ENCODE measurements around the gene MFN2. TPM values are rescaled to one million over a fixed set of nuclear protein-coding genes. Genes with fewer than 3 reads are reported as not detected.
A peak's percentile ranks its signal among the peaks of the same experiment; 100 is the strongest.
"Not testable (repeated sequence)": the region's sequence is repeated elsewhere in the genome, so short reads cannot be mapped to it uniquely, and the experiment has no call there.

Gene MFN2
- 65.3 TPM for polyA plus RNA-seq (2013, experiment 1 of 4)
- polyA plus RNA-seq (2013, experiment 2 of 4) = 64.5 TPM
- 44.3 TPM for polyA plus RNA-seq (2013, experiment 3 of 4)
- polyA plus RNA-seq (2013, experiment 4 of 4) = 50.1 TPM

GRCh38 chr1:11979851-11980675 lies at the start of gene MFN2:
TSS of gene MFN2 (plus strand) at chr1:11980444. CDS start at chr1:11989169, 8,725 bp downstream.
- H3K9me3 ChIP-seq (ENCODE audit: control insufficient read depth, low read length) = no peaks in the 10 kb centered on the region
- peaks cover 14% of the 10 kb centered on the region for H3K4me1 ChIP-seq (ENCODE audit: control insufficient read depth, insufficient read depth, low read length)
- no peaks in the 10 kb centered on the region for H3K27me3 ChIP-seq (ENCODE audit: control insufficient read depth, insufficient read depth, low read length, poor library complexity, severe bottlenecking)
- 2% methylated on average over 74 of the region's 74 CpGs for WGBS, 2 experiments
- peaks cover 10% of the 10 kb centered on the region for H3K36me3 ChIP-seq (ENCODE audit: control insufficient read depth, insufficient read depth, low read length)
- peak within 1 kb of the TSS; percentile 87 for H3K27ac ChIP-seq (ENCODE audit: insufficient read depth, low read depth, low read length, poor library complexity, severe bottlenecking)
- H3K4me3 ChIP-seq (ENCODE audit: insufficient read depth, low read depth, low read length) = peak within 1 kb of the TSS; percentile 95

- H3K27ac ChIP-seq (ENCODE audit: insufficient read depth, low read depth, low read length, poor library complexity, severe bottlenecking) = no peak overlapping the region
- no peaks in the 10 kb centered on the region for H3K27me3 ChIP-seq (ENCODE audit: control insufficient read depth, insufficient read depth, low read length, poor library complexity, severe bottlenecking)
- no peaks in the 10 kb centered on the region for H3K9me3 ChIP-seq (ENCODE audit: control insufficient read depth, low read length)
- no peak overlapping the region for H3K4me3 ChIP-seq (ENCODE audit: insufficient read depth, low read depth, low read length)
- peaks cover 4% of the 10 kb centered on the region for H3K4me1 ChIP-seq (ENCODE audit: control insufficient read depth, insufficient read depth, low read length)
- H3K36me3 ChIP-seq (ENCODE audit: control insufficient read depth, insufficient read depth, low read length) = no peaks in the 10 kb centered on the region
- 86 to 87% methylated on average over 7 of the region's 7 CpGs for WGBS, 2 experiments
These were observed 49.4 kb upstream of the MFN2 start for GRCh38 chr1:11930571-11931445.

DNA sequence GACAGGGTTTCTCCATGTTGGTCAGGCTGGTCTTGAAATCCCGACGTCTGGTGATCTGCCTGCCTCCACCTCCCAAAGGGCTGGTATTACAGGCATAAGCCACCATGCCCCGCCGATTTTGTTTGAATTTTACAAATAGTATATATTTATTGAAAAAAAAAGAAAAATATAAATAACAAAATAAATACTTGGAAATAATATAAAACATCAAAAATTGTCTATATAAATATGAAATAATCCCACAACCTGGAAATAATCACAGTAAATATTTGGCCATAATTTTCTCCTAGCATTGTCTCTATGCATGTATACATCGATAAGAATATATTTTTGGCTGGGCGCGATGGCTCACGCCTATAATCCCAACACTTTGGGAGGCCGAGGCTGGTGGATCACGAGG lies 48.4 kb upstream of the MFN2 start:
- Histone ChIP-seq H3K27ac (ENCODE audit: insufficient read depth, low read depth, low read length, poor library complexity, severe bottlenecking) (no peak overlapping the region), H3K36me3 (ENCODE audit: control insufficient read depth, insufficient read depth, low read length) (no peaks in the 10 kb centered on the region), H3K4me3 (ENCODE audit: insufficient read depth, low read depth, low read length) (no peak overlapping the region), H3K4me1 (ENCODE audit: control insufficient read depth, insufficient read depth, low read length) (peaks cover 4% of the 10 kb centered on the region), H3K27me3 (ENCODE audit: control insufficient read depth, insufficient read depth, low read length, poor library complexity, severe bottlenecking) (no peaks in the 10 kb centered on the region), H3K9me3 (ENCODE audit: control insufficient read depth, low read length) (no peaks in the 10 kb centered on the region)
- WGBS, 2 experiments = 96% methylated on average over 8 of the region's 10 CpGs

DNA sequence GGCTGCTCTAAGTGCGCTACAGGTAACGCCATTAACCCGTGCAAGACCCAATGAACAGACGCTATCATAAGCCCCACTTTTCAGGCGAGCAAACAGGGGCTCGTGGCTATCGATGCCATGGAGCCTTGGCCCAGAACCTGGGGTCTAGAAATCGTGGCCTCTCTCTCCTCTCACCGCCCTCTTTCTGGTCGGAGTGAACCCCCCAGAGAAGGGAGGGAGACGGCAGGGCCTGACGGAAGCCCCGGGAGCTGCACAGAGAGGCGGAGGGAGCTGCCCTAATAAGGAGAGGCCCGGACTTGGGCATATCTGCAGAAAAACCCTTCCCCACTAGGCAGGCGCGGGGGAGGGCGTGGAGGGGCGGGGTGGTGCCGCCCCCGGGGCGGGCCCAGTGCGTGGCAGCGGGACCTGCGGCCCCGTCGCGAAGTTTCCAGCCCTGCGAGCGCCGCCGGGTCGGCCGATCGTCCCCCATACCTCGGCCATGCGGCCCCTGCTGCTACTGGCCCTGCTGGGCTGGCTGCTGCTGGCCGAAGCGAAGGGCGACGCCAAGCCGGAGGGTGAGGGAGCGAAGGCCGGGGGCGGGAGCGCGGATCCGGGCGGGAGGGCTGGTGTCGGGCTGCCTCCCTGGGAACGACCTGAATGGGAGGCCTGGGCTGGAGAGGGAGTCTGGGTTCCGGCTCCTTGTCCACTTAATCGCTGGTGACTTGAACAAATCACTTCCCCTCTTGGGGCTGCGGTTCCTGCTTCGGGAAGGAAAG lies 45.8 kb upstream of the MFN2 start, which contains the start of gene PLOD1:
PLOD1 (plus strand) TSS at position 416 of the 755 bp plus-strand sequence; CDS start at position 479, 63 bp downstream.
- H3K9me3 ChIP-seq (ENCODE audit: control insufficient read depth, low read length) = no peaks in the 10 kb centered on the region
- H3K36me3 ChIP-seq (ENCODE audit: control insufficient read depth, insufficient read depth, low read length) = no peaks in the 10 kb centered on the region
- WGBS, 2 experiments = 3% methylated on average over 55 of the region's 55 CpGs
- peak within 1 kb of the TSS; percentile 49 for H3K4me3 ChIP-seq (ENCODE audit: insufficient read depth, low read depth, low read length)
- H3K27me3 ChIP-seq (ENCODE audit: control insufficient read depth, insufficient read depth, low read length, poor library complexity, severe bottlenecking) = no peaks in the 10 kb centered on the region
- H3K4me1 ChIP-seq (ENCODE audit: control insufficient read depth, insufficient read depth, low read length) = peaks cover 14% of the 10 kb centered on the region
- H3K27ac ChIP-seq (ENCODE audit: insufficient read depth, low read depth, low read length, poor library complexity, severe bottlenecking) = peak within 1 kb of the TSS; percentile 1

DNA sequence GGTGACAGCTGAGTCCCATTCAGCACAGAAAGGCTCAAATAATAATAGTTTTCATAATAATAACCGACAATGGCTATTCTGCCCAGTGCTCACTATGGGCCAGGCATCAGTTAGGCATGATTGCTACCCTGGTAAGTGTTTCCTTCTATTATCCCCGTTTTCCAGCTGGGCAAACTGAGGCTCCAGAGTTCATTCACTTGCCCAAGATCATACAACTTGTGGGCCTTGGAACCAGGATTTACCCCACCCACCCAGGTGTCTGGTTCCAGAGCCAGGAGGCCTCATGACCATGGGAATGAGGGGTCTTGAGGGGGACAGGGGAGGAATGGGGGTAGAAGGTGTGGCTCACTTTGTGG lies 45.2 kb upstream of the MFN2 start:
- H3K27ac ChIP-seq (ENCODE audit: insufficient read depth, low read depth, low read length, poor library complexity, severe bottlenecking) = no peak overlapping the region

GRCh38 chr1:11935733-11936132 lies 44.5 kb upstream of the MFN2 start:
- not testable (repeated sequence) for H3K36me3 ChIP-seq (ENCODE audit: control insufficient read depth, insufficient read depth, low read length); H3K4me3 ChIP-seq (ENCODE audit: insufficient read depth, low read depth, low read length); H3K27me3 ChIP-seq (ENCODE audit: control insufficient read depth, insufficient read depth, low read length, poor library complexity, severe bottlenecking); H3K9me3 ChIP-seq (ENCODE audit: control insufficient read depth, low read length); H3K27ac ChIP-seq (ENCODE audit: insufficient read depth, low read depth, low read length, poor library complexity, severe bottlenecking)
- 92 to 93% methylated on average over 10 of the region's 10 CpGs for WGBS, 2 experiments
- H3K4me1 ChIP-seq (ENCODE audit: control insufficient read depth, insufficient read depth, low read length) = peaks cover 14% of the 10 kb centered on the region

More for the DNA sequence above, 45.2 kb upstream of the MFN2 start:
- H3K9me3 ChIP-seq (ENCODE audit: control insufficient read depth, low read length) = no peaks in the 10 kb centered on the region
- peaks cover 14% of the 10 kb centered on the region for H3K4me1 ChIP-seq (ENCODE audit: control insufficient read depth, insufficient read depth, low read length)
- 52 to 64% methylated on average over 2 of the region's 2 CpGs for WGBS, 2 experiments
- H3K36me3 ChIP-seq (ENCODE audit: control insufficient read depth, insufficient read depth, low read length) = no peaks in the 10 kb centered on the region
- H3K27me3 ChIP-seq (ENCODE audit: control insufficient read depth, insufficient read depth, low read length, poor library complexity, severe bottlenecking) = no peaks in the 10 kb centered on the region
- H3K4me3 ChIP-seq (ENCODE audit: insufficient read depth, low read depth, low read length) = peak overlapping the region; percentile 49

DNA sequence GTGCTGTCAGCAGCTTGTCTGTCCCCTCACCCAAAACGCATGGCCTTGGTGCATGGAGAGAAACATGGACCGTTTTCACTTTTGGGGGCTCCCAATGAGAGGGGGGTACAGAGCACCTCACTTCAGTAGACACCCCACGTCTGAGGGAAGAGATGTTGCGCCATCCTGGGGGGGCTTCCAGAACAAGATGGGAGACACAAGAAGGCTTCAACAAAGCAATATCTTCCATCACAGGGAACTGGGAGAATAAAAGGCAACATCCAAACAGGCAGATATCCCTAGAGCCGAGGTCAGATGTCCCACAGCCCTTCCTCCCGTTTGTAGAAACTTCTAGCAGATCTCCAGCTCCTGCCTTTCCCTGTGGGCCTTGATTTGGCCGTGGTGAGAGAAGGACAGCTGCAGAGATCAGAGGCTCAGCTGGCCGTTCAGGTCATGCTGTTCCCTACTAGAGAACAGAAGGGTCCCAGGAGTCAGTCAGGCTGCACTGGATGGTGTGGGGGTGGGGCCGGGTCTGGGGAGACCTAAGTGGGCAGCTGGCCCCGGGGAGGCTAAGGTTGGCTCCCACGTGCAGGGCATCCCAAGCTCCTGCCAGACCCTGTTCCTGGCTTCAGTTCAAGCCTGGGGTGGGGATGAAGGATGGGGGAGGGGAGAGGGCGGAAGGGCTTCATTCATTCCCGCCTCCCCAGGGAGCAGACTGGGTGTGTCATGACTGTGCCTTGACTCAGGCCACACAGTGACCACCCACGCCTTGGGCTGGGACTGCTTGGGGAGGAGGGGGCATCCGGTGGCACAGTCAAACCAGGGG lies 41.3 kb upstream of the MFN2 start:
- no peak overlapping the region for H3K27ac ChIP-seq (ENCODE audit: insufficient read depth, low read depth, low read length, poor library complexity, severe bottlenecking)
- H3K4me1 ChIP-seq (ENCODE audit: control insufficient read depth, insufficient read depth, low read length) = peaks cover 14% of the 10 kb centered on the region
- H3K27me3 ChIP-seq (ENCODE audit: control insufficient read depth, insufficient read depth, low read length, poor library complexity, severe bottlenecking) = no peaks in the 10 kb centered on the region
- H3K4me3 ChIP-seq (ENCODE audit: insufficient read depth, low read depth, low read length) = no peak overlapping the region
- no peaks in the 10 kb centered on the region for H3K9me3 ChIP-seq (ENCODE audit: control insufficient read depth, low read length)
- H3K36me3 ChIP-seq (ENCODE audit: control insufficient read depth, insufficient read depth, low read length) = no peaks in the 10 kb centered on the region
- WGBS, 2 experiments = 81 to 82% methylated on average over 15 of the region's 15 CpGs

DNA sequence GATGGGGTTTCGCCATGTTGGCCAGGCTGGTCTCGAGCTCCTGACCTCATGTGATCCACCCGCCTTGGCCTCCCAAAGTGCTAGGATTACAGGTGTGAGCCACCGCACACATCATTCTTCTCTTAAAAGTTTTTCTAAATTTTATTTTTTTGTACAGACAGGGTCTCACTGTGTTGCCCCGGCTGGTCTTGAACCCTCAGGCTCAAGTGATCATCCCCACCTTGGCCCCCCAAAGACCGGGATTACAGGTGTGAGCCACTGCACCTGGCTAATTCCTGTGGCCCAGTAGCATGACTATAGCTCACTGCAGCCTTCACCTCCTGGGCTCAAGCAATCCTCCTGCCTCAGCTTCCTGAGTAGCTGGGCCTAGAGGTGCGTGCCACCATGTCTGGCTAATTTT lies 40.5 kb upstream of the MFN2 start:
- WGBS, 2 experiments = 94 to 97% methylated on average over 7 of the region's 7 CpGs
- H3K27ac ChIP-seq (ENCODE audit: insufficient read depth, low read depth, low read length, poor library complexity, severe bottlenecking); H3K9me3 ChIP-seq (ENCODE audit: control insufficient read depth, low read length); H3K4me3 ChIP-seq (ENCODE audit: insufficient read depth, low read depth, low read length); H3K36me3 ChIP-seq (ENCODE audit: control insufficient read depth, insufficient read depth, low read length); H3K27me3 ChIP-seq (ENCODE audit: control insufficient read depth, insufficient read depth, low read length, poor library complexity, severe bottlenecking): not testable (repeated sequence)
- peaks cover 18% of the 10 kb centered on the region for H3K4me1 ChIP-seq (ENCODE audit: control insufficient read depth, insufficient read depth, low read length)

DNA sequence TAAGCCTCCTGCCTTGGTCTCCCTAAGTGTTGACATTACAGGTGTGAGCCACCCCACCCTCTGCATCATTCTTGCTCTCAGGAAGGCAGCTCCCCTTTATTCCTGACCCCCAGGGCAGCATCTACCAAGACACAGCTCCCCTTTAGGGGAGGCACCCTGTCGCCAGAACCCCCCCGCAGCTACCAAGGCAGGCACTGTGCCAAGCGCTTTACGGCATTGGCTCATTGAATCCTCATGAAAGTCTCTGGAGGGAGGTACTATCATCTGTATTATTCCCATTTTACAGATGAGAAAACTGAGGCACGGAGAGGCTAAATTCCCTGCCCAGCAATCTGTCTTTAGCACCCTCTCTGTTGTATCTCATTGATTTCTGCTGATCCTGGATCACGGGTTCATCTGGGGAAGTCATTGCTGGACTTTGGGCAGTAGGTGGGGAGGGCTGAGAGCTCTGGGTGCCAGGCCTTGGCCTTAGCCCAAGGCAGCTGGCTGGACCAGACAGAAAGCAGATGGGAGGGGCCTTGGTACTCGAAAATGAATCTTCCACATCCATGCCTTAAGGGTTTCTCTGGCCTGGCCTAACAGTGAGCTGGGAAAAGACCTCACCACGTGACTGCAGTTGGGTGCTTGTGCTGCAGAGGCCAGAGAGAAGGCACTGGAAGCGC lies 39.9 kb upstream of the MFN2 start:
- Histone ChIP-seq H3K27ac (ENCODE audit: insufficient read depth, low read depth, low read length, poor library complexity, severe bottlenecking) (no peak overlapping the region), H3K27me3 (ENCODE audit: control insufficient read depth, insufficient read depth, low read length, poor library complexity, severe bottlenecking) (no peaks in the 10 kb centered on the region), H3K4me3 (ENCODE audit: insufficient read depth, low read depth, low read length) (no peak overlapping the region), H3K36me3 (ENCODE audit: control insufficient read depth, insufficient read depth, low read length) (no peaks in the 10 kb centered on the region), H3K4me1 (ENCODE audit: control insufficient read depth, insufficient read depth, low read length) (peaks cover 19% of the 10 kb centered on the region), H3K9me3 (ENCODE audit: control insufficient read depth, low read length) (no peaks in the 10 kb centered on the region)
- 91 to 92% methylated on average over 9 of the region's 9 CpGs for WGBS, 2 experiments

Data from ectodermal cell (in vitro differentiated cells).